Measurements from ENCODE around the gene INHBB.
A peak's percentile ranks its signal among the peaks of the same experiment; 100 is the strongest.
"Not testable (repeated sequence)": the region's sequence is repeated elsewhere in the genome, so short reads cannot be mapped to it uniquely, and the experiment has no call there.

Gene INHBB

GRCh38 chr2:120320318-120320851 is 25.6 kb upstream of the INHBB start:
- DNase-seq (no peak), ATAC-seq (replicated peaks) (no peak)
- Mint-ChIP-seq H3K9me3 (no peaks in the 10 kb centered on the region), H3K36me3 (peaks cover 0 to 5% of the 10 kb centered on the region in 2 donors), H3K27me3 (peaks cover 14 to 23% of the 10 kb centered on the region in 2 donors), H3K27ac (no peak overlapping the region), H3K4me3 (no peak overlapping the region), H3K4me1 (no peaks in the 10 kb centered on the region)

GRCh38 chr2:120320887-120321556 is 24.9 kb upstream of the INHBB start:
- not testable (repeated sequence) for ATAC-seq (replicated peaks); H3K4me3 Mint-ChIP-seq; H3K4me1 Mint-ChIP-seq; H3K27ac Mint-ChIP-seq; H3K9me3 Mint-ChIP-seq; DNase-seq; H3K36me3 Mint-ChIP-seq
- H3K27me3 Mint-ChIP-seq, result peaks cover 9 to 17% of the 10 kb centered on the region in 2 donors

GRCh38 chr2:120321721-120322284 is 24.1 kb upstream of the INHBB start:
- Mint-ChIP-seq H3K9me3 (no peaks in the 10 kb centered on the region), H3K27ac (no peak overlapping the region), H3K27me3 (peaks cover 10 to 12% of the 10 kb centered on the region in 2 donors), H3K4me1 (no peaks in the 10 kb centered on the region), H3K36me3 (peaks cover 0 to 2% of the 10 kb centered on the region in 2 donors), H3K4me3 (no peak overlapping the region)
- DNase-seq (no peak), ATAC-seq (replicated peaks) (no peak)

GRCh38 chr2:120322329-120322728 is 23.6 kb upstream of the INHBB start:
- no peak for ATAC-seq (replicated peaks)
- DNase-seq, result no peak
- peaks cover 15 to 17% of the 10 kb centered on the region in 2 donors for H3K27me3 Mint-ChIP-seq
- no peaks in the 10 kb centered on the region for H3K9me3 Mint-ChIP-seq
- H3K27ac Mint-ChIP-seq, result no peak overlapping the region
- no peaks in the 10 kb centered on the region for H3K4me1 Mint-ChIP-seq
- H3K36me3 Mint-ChIP-seq, result peaks cover 0 to 2% of the 10 kb centered on the region in 2 donors
- no peak overlapping the region for H3K4me3 Mint-ChIP-seq

- peaks cover 0 to 2% of the 10 kb centered on the region in 2 donors for H3K36me3 Mint-ChIP-seq
- DNase-seq (no peak), ATAC-seq (replicated peaks) (no peak)
- H3K27ac Mint-ChIP-seq, result no peak overlapping the region
- no peaks in the 10 kb centered on the region for H3K9me3 Mint-ChIP-seq
- peaks cover 19 to 23% of the 10 kb centered on the region in 2 donors for H3K27me3 Mint-ChIP-seq
- no peak overlapping the region for H3K4me3 Mint-ChIP-seq
- no peaks in the 10 kb centered on the region for H3K4me1 Mint-ChIP-seq
These were observed 22.7 kb upstream of the INHBB start for GRCh38 chr2:120323214-120323613.

GRCh38 chr2:120323807-120324399 is 22.0 kb upstream of the INHBB start:
- peaks cover 19 to 29% of the 10 kb centered on the region in 2 donors for H3K27me3 Mint-ChIP-seq
- H3K27ac Mint-ChIP-seq, result no peak overlapping the region
- no peak overlapping the region for H3K4me3 Mint-ChIP-seq
- no peaks in the 10 kb centered on the region for H3K9me3 Mint-ChIP-seq
- no peak for DNase-seq
- no peak for ATAC-seq (replicated peaks)
- H3K4me1 Mint-ChIP-seq, result no peaks in the 10 kb centered on the region
- H3K36me3 Mint-ChIP-seq, result peaks cover 0 to 2% of the 10 kb centered on the region in 2 donors

GRCh38 chr2:120324933-120325332 is 21.0 kb upstream of the INHBB start:
- no peaks in the 10 kb centered on the region for H3K9me3 Mint-ChIP-seq
- peaks cover 22 to 34% of the 10 kb centered on the region in 2 donors for H3K27me3 Mint-ChIP-seq
- H3K4me3 Mint-ChIP-seq, result no peak overlapping the region
- ATAC-seq (replicated peaks), result no peak
- DNase-seq, result no peak
- H3K27ac Mint-ChIP-seq, result no peak overlapping the region
- no peaks in the 10 kb centered on the region for H3K4me1 Mint-ChIP-seq
- peaks cover 0 to 3% of the 10 kb centered on the region in 2 donors for H3K36me3 Mint-ChIP-seq

- Mint-ChIP-seq H3K4me3 (no peak overlapping the region), H3K27ac (no peak overlapping the region), H3K4me1 (no peaks in the 10 kb centered on the region), H3K9me3 (no peaks in the 10 kb centered on the region), H3K36me3 (peaks cover 0 to 3% of the 10 kb centered on the region in 2 donors), H3K27me3 (peaks cover 26 to 43% of the 10 kb centered on the region in 2 donors)
- ATAC-seq (replicated peaks) (no peak), DNase-seq (no peak)
These were observed 19.9 kb upstream of the INHBB start for GRCh38 chr2:120326066-120326465.

GRCh38 chr2:120330946-120331822 is 14.8 kb upstream of the INHBB start:
- Mint-ChIP-seq H3K4me3 (no peak overlapping the region), H3K27me3 (peaks cover 40 to 59% of the 10 kb centered on the region in 2 donors), H3K9me3 (peaks cover 2 to 4% of the 10 kb centered on the region in 2 donors), H3K4me1 (peaks cover 0 to 1% of the 10 kb centered on the region in 2 donors), H3K27ac (no peak overlapping the region), H3K36me3 (peaks cover 4 to 5% of the 10 kb centered on the region in 2 donors)
- no peak for DNase-seq
- ATAC-seq (replicated peaks), result peak; percentile 7 to 22

GRCh38 chr2:120331903-120332302 is 14.0 kb upstream of the INHBB start:
- H3K27me3 Mint-ChIP-seq, result peaks cover 42 to 63% of the 10 kb centered on the region in 2 donors
- H3K27ac Mint-ChIP-seq, result no peak overlapping the region
- peaks cover 2 to 4% of the 10 kb centered on the region in 2 donors for H3K9me3 Mint-ChIP-seq
- H3K4me3 Mint-ChIP-seq, result no peak overlapping the region
- ATAC-seq (replicated peaks), result no peak
- peaks cover 0 to 1% of the 10 kb centered on the region in 2 donors for H3K4me1 Mint-ChIP-seq
- no peak for DNase-seq
- peaks cover 4 to 5% of the 10 kb centered on the region in 2 donors for H3K36me3 Mint-ChIP-seq

- peaks cover 0 to 1% of the 10 kb centered on the region in 2 donors for H3K4me1 Mint-ChIP-seq
- peaks cover 2 to 4% of the 10 kb centered on the region in 2 donors for H3K9me3 Mint-ChIP-seq
- ATAC-seq (replicated peaks) (no peak), DNase-seq (no peak)
- H3K27ac Mint-ChIP-seq, result no peak overlapping the region
- no peak overlapping the region for H3K4me3 Mint-ChIP-seq
- H3K36me3 Mint-ChIP-seq, result peaks cover 4 to 5% of the 10 kb centered on the region in 2 donors
- H3K27me3 Mint-ChIP-seq, result peaks cover 42 to 63% of the 10 kb centered on the region in 2 donors
These were observed 13.6 kb upstream of the INHBB start for GRCh38 chr2:120332384-120332783.

- Mint-ChIP-seq H3K4me3 (no peak overlapping the region), H3K27me3 (peaks cover 55 to 66% of the 10 kb centered on the region in 2 donors), H3K9me3 (peaks cover 2 to 4% of the 10 kb centered on the region in 2 donors), H3K27ac (no peak overlapping the region), H3K36me3 (peaks cover 3 to 5% of the 10 kb centered on the region in 2 donors), H3K4me1 (peaks cover 0 to 1% of the 10 kb centered on the region in 2 donors)
- DNase-seq, result no peak
- no peak for ATAC-seq (replicated peaks)
These were observed 11.9 kb upstream of the INHBB start for GRCh38 chr2:120334068-120334467.

GRCh38 chr2:120336749-120337148 is 9.2 kb upstream of the INHBB start:
- ATAC-seq (replicated peaks) (no peak), DNase-seq (no peak)
- Mint-ChIP-seq H3K27ac (no peak overlapping the region), H3K4me3 (no peak overlapping the region), H3K9me3 (peaks cover 2 to 4% of the 10 kb centered on the region in 2 donors), H3K36me3 (peaks cover 3 to 5% of the 10 kb centered on the region in 2 donors), H3K4me1 (no peaks in the 10 kb centered on the region), H3K27me3 (peaks cover 69 to 71% of the 10 kb centered on the region in 2 donors)

- no peak overlapping the region for H3K27ac Mint-ChIP-seq
- H3K9me3 Mint-ChIP-seq, result peaks cover 2 to 4% of the 10 kb centered on the region in 2 donors
- no peak overlapping the region for H3K4me3 Mint-ChIP-seq
- no peak for ATAC-seq (replicated peaks)
- H3K27me3 Mint-ChIP-seq, result peaks cover 72 to 75% of the 10 kb centered on the region in 2 donors
- peaks cover 7 to 8% of the 10 kb centered on the region in 2 donors for H3K4me1 Mint-ChIP-seq
- H3K36me3 Mint-ChIP-seq, result peaks cover 3 to 5% of the 10 kb centered on the region in 2 donors
- no peak for DNase-seq
These were observed 7.9 kb upstream of the INHBB start for GRCh38 chr2:120338015-120338414.

All from stimulated activated naive B cell treated with anti-CD40 and anti-IgM and Interleukin-4, amounts not matched to agents 10 μg/mL and 1 μg/mL and 100 μg/mL, for 72 hours (primary cell).